HG02759 (cell line): ENCODE measurements around the gene ANAPC1.
"Not testable (repeated sequence)": the region's sequence is repeated elsewhere in the genome, so short reads cannot be mapped to it uniquely, and the experiment has no call there.

Experiments
- ATAC-seq: cut with Tn5 transposase; IDR thresholded peaks from one replicate; pipeline ENCODE4 v1.9.1; 2021; ENCODE audit warnings: mild to moderate bottlenecking, moderate library complexity; ENCODE audit not compliant: unreplicated experiment

ANAPC1 gene, protein sequence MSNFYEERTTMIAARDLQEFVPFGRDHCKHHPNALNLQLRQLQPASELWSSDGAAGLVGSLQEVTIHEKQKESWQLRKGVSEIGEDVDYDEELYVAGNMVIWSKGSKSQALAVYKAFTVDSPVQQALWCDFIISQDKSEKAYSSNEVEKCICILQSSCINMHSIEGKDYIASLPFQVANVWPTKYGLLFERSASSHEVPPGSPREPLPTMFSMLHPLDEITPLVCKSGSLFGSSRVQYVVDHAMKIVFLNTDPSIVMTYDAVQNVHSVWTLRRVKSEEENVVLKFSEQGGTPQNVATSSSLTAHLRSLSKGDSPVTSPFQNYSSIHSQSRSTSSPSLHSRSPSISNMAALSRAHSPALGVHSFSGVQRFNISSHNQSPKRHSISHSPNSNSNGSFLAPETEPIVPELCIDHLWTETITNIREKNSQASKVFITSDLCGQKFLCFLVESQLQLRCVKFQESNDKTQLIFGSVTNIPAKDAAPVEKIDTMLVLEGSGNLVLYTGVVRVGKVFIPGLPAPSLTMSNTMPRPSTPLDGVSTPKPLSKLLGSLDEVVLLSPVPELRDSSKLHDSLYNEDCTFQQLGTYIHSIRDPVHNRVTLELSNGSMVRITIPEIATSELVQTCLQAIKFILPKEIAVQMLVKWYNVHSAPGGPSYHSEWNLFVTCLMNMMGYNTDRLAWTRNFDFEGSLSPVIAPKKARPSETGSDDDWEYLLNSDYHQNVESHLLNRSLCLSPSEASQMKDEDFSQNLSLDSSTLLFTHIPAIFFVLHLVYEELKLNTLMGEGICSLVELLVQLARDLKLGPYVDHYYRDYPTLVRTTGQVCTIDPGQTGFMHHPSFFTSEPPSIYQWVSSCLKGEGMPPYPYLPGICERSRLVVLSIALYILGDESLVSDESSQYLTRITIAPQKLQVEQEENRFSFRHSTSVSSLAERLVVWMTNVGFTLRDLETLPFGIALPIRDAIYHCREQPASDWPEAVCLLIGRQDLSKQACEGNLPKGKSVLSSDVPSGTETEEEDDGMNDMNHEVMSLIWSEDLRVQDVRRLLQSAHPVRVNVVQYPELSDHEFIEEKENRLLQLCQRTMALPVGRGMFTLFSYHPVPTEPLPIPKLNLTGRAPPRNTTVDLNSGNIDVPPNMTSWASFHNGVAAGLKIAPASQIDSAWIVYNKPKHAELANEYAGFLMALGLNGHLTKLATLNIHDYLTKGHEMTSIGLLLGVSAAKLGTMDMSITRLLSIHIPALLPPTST (N-terminal part only)

DNA sequence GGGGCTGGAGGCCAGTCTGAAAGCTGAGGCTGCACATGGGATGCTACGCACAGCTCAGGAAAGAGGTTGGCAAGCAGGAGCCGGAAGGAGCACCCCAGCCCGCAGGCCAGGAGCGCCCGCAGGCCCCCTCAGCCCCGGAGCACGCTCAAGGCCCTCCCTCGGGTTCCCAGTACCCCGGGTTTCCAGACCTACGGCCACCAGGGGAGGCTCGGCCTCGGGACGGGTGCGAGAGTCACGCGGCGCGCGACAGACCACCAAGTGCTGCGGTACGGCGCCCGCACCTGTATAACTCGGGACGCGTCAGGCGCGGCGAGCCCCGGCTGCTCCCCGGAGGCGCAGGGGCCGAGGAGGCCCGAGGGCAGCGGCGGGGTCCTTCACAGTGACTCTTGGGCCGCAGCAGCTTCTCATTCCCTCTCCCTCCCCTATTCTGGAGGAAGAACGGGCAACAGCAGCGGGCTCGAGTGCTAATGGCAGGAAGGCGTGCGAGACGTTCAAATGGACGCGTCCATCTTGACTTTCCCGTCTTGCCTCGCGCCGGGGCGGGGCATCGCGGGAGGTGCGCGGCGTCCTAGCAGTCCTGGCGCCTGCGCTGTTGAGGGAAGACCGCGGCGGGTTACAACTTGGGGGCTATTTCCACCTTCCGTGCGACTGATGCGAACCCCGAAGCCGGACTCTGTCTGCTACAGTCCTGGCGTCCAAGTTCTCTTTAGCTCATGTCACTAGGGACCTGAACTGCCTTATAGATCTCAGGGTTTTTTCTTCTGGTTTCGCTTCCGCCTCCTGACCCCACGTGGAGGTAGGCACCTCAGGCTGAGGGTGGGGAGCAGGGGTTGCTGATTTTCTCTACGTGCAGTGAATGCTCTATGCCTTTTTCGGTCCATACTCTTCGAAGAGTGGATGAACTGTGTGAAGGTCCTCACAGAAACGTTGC, at the start of gene ANAPC1:
Gene ANAPC1 (minus strand): TSS at position 533 of the 931 bp plus-strand sequence. CDS start 3,368 bp downstream, outside the sequence.
- peak; percentile 93 for ATAC-seq

DNA sequence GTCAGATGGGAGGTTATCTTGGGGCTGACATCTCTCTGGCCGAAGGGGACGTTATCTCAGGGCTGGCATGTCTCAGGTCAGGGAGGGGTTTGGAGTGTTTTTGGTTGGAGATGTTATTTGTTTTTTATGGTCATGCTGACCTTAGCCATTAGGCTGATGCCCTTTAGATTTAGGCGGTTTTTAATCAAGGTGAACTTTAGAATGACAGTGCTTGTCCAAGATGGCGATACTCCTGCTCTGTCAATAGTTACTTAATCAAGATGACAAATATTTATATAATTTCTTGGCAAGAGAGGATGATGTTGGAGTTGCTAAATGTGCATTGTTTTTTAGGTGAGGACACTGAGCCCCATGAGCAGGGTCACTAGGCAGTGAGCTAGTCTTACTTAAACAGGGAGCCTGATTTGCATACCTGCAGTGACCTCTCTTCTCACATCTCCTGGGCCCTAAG, 48.9 kb upstream of the ANAPC1 start:
- no peak for ATAC-seq

DNA sequence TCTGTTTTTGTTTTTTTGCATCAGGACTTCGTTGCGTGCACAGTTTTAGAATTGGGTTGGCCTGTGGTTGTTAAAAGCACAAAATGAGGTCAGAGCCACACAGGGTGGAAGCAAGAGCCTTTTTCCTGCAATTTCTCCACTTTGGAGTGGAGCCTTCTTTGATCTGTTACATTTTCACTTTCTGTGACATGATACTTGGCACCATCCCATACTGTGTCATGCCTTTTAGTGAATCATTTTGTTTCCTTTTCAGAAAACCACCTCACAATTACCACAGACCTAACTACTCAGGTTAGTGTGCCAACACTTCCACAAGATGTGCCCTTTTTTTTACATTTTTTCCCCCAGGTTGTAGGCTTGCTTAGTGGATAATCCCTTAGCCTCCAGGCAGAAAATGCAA, 46.9 kb upstream of the ANAPC1 start:
- ATAC-seq, result no peak

DNA sequence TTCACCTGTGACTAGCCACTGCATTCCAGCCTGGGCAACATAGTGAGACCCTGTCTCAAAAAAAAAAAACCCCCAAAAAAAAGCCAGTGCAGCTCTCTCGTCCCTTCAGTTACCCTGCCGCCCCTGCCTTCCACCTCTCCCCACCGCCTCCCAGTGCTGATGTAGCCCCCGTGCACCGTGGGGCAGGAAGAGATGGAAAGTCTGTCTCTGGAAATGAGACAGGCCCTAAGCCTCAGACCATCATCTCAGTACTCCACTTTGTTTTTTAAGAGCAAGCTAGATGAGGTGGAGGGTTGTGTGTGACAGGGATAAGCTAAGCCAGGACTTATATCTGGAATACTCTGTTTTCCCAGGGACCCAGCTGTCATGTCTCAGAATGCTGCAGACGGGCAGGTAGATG, 46.4 kb upstream of the ANAPC1 start:
- ATAC-seq, result no peak

DNA sequence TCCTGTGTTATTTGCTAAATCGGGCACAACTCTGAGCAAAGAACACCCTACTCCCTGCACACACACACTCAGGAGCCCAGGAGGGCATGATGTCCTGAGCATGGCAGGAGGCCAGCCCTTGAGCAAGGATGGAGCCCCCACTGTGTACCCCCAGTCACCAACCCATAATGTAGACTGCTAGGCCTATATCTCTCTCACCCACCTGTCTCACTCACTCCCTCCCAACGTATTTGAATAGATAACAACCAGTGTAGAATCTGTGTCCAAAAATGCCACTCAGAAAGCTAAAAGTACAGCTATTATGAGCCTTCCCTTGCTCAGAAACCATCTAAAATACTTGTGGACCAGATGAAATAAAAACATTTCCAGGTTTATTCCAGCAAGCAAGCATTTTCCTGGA, 43.7 kb upstream of the ANAPC1 start:
- no peak for ATAC-seq

DNA sequence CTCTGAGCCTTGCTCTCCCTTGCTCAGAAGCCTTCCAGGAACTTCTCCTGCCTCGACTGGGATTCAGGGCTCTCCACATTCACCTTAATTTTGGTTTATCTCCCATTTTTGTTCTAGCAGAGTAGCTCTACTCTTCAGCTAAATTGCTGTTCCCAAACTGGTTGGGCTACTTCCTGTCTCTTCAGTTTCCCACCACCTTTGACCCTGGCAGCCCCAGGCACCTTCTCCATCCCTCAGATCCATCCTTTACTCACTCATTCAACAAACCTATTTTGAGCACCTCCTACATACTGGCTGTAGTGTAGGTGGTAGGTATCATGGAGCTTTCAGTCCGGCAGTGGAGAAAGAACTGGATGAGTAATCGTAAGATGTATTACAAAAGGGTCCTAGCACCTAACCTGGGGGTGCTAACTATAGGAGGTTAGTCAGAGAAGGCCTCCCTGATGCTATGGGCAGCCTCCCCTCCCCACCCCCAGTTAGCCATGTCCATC, 40.7 kb upstream of the ANAPC1 start:
- ATAC-seq, result no peak

DNA sequence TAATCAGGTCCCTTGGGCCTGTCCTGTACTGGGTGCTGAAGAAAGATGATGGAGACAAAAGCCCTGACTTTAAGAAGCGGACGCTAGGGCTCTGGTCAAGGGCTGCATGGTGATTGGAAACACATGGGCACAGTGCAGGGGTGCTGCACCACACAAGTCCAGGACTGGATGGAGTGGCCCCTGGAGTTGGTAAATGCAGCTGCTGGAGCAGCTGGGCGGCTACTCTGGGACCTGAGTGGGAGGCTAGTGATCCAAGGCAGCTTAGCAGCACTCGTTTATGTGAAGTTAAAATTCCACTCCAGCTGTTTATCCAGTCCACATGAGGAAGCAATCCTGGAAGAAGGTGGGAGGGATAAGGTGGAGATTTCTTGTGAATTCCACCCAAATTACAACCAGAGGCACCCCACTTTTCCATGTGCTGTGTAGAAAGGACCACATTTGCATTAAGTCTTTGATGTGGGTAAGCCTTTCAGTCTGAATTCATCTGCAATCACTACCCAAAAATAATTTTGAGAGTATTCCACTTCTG, 39.3 kb upstream of the ANAPC1 start:
- ATAC-seq, result no peak

DNA sequence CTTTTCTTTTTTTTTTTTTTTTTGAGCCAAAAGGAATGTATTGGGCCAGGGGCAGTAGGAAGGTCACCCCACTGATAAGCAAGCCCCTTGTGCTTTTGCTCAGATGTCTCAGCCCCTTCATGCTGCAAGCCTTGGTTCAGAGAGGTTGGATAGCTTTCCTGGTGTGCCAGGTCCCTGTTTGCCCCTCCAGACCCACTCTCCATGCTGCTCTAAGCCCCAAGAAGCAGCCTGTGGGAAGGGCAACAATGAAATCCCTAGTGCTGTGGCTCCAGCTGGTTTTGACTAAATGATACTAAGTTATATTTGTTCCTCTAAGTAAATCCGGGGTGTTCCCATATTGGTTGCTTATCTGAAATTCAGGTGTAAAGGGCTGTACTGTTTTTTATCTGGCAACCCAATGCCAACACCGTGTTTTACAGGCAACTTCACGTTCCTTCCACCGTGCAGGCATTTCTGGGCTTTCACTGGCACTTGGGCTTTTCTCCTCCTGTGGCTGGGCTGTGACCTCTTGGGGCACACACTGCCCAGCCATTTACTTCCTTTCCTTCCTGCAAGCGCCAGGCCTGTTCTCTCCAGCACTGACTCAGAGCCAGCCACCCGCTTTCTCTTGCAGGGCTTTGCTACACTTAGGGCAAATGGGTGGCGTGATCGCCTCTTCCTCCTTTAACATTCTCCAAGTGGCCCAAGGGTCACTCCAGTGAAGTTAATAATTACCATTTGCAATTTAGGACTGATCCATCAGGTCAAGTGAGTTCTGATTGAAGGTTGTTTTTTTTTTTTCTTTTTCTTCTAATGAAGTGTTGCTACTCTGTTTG, 36.0 kb upstream of the ANAPC1 start:
- no peak for ATAC-seq

DNA sequence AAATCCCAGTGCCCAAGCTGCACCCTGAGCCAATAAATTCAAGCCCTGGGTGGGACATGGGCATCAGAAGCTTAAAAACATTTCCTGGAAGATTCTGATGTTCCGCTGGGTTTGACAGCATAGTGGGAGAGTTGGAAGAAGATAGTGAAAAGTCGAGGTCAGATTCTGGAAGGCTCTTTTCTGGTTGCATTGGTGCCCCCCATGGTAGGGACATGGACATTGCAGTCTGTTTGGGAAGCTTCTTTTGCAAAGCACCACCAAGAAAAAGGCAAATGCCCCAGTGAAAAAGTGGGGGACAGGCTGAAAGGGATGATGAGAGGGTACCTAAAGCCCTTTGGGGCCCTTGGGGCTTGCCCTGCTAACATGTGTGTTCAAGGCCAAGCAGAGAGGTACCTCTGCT, 35.4 kb upstream of the ANAPC1 start:
- ATAC-seq, result no peak

DNA sequence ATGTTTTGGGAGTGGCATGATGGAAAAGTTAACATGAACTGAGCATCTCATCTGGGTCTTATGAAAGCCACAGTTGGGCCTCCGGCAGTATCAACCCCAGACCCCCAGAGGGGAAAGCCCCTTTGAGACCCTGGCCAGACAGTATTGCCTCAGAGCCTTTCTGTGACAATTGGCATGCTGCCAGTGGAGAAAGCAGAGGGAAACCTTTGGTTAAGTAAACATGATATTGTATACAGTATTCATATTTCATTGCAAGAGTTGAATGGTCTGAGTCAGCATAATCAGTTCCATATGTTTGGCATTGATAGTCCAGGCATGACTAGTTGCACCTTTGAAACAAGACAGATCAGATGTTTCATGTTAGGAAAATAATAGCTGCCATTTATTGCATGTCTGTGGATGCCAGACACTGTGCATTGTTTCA, 34.4 kb upstream of the ANAPC1 start:
- no peak for ATAC-seq

DNA sequence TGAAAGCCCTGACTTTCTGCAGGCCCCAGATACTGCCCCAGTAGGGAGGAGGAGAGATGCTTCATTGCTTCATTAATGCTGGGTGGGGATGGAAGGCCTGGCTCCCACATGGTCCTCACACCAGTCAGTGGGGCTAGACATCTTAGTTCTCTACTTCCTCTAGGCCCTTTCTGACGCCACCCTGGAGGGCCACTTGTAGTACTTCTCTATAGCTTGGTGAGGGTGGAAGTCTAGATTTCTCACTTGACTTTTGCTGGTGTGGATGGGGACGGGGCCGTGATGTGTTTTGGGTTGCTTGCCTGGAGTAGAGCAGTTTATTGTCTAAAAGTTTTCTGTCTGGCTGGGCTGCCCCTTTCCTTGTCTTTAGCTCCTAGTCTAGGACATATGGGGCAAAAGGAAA, 33.1 kb upstream of the ANAPC1 start:
- no peak for ATAC-seq

DNA sequence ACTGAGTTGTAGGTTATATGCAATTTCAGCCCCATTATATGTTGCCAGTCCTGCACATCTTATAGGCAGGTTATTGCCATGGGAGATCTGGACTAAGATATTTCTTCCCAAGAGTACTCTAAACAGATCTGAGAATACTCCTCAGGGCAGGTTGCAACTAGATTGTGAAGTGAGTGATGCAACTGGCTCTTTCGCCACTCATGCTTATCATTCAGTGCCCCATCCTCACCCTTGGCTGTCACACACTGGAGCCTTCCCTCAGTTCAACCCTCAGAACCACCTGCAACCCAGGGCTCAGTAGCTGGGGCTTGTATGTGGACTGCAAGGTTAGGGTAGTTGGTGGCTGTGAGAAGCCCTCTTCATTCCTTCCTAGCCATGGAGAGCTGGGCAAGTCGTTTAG, 28.6 kb upstream of the ANAPC1 start:
- no peak for ATAC-seq

DNA sequence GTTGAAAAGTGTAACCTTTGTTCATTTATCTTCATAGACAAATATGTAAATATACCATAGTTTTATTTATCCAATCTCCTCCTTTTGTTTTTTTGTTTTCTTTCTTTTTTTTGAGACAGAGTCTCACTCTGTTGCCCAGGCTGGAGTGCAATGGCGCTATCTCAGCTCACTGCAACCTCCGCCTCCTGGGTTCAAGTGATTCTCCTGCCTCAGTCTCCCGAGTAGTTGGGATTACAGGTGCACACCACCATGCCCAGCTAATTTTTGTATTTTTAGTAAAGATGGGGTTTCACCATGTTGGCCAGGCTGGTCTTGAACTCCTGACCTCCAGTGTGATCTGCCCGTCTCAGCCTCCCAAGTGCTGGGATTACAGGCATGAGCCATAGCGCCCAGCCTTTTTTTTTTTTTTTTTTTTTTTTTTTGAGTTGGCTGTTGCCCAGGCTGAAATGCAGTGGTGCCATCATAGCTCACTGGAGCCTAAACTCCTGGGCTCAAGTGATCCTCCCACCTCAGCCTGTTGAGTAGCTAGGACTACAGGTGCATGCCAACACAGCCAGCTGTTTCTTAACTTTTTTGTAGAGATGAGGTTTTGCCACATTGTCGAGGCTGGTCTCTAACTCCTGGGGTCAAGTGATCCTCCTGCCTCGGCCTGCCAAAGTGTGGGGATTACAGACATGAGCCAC, 27.4 kb upstream of the ANAPC1 start:
- ATAC-seq, result not testable (repeated sequence)

DNA sequence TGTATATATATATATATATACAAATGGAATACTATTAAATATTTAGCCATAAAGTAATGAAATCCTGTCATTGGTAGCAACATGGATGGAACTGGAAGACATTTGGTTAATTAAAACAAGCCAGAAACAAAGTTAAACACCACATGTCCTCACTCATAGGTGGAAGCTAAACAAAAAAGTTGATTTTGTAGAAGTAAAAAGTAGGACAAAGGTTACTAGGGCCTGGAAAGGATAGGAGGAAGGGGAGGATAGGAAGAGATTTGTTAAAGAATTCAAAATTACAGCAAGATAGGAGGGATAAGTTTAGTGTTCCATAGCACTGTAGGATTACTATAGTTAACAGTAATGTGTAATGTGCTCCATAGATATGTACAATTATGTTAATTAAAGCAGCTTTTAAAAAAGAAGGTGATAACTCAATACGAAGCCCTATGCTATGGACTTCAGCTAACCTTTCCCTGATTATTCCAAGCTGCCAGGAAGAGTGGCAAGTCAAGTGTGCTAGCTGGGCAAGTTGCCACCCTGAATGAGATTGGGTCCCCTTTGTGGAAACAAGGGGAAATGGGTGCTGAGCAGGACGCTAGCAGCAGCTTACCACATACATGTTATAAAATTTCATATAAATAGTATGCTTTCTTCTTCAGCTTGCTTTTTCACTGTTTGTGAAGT, 26.8 kb upstream of the ANAPC1 start:
- no peak for ATAC-seq

DNA sequence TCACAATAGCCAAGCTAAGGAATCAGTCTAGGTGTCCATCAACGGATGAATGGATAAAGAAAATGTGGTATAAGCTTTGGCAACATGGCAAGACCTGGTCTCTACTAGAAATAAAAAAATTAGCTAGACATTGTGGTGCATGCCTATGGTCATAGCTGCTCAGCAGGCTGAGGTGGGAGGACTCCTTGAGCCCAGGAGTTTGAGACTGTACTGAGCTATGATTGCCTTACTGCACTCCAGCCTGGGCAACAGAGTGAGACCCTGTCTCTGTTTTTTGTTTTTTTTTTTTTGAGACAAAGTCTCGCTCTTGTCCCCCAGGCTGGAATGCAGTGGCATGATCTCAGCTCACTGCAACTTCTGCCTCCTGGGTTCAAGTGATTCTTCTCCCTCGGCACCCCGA, 26.0 kb upstream of the ANAPC1 start:
- not testable (repeated sequence) for ATAC-seq

DNA sequence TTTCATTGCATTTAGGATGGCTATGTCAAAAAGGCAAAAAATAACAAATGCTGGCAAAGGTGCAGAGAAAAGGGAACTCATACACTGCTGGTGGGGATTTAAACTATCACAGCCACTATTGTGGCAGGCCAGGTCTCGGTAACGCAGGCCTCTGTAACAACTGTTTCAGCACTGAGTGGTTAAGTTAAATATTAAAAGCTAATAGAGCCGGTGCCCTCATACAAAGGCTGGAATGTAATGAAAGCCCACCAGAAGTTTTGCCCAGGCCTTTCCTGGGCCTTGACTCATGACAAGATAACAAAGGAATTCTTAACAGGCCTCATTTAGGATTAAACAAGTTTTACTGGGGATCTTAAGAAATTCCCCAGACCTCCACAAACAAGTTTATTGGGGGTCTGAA, 25.1 kb upstream of the ANAPC1 start:
- ATAC-seq, result no peak

DNA sequence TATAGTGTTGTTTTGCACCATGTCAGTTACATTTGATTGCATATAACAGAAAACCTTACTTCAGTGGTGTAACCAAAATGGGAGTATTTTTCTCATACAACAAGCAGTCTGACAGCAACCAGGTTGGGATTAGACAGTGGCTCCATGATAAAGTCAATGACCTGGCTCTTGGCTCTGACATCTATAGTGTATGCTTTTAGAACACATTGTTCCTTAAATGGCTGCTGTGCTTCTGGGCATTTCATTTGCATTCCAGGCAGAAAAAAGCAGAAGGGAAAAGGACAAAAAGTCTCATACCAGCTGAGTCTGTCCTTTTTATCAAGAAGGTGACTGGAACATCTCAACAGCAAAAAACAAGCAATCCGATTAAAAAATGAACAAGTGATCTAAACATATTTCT, 24.6 kb upstream of the ANAPC1 start:
- no peak for ATAC-seq
